Calu3 (cell line): ENCODE data around the gene KMT2C. TPM values are rescaled to one million over a fixed set of nuclear protein-coding genes. Genes with fewer than 3 reads are reported as not detected.

Source experiments
- BruUV-seq: library from RNA; stranded (reverse); fragments of 400-500 nt; replicated peaks from 2 replicates; lab custom pipeline; 2021; lab: Mats Ljungman, UMichigan
- CTCF ChIA-PET: fragments of 300-600 bp; sonication (Branson Sonifier 250); formaldehyde crosslinking; loops from one replicate; lab custom pipeline; 2022; ENCODE audit warnings: antibody characterized with exemption; lab: Charles Lee
- DNase-seq: peaks from one replicate; pipeline ENCODE4 v3.0.0; 2022
- H3K27ac Mint-ChIP-seq: one replicate; pipeline ENCODE4 v1.8.0; 2022; ENCODE audit warnings: mixed read lengths; ENCODE audit not compliant: unreplicated experiment
- H3K27me3 Mint-ChIP-seq: one replicate; pipeline ENCODE4 v1.8.0; 2022; ENCODE audit warnings: mixed read lengths; ENCODE audit not compliant: unreplicated experiment
- H3K36me3 Mint-ChIP-seq: one replicate; pipeline ENCODE4 v1.8.0; 2022; ENCODE audit warnings: mild to moderate bottlenecking, moderate library complexity, mixed read lengths; ENCODE audit not compliant: insufficient read depth, unreplicated experiment
- H3K4me1 Mint-ChIP-seq: one replicate; pipeline ENCODE4 v1.8.0; 2022; ENCODE audit warnings: mild to moderate bottlenecking, low read depth, mixed read lengths; ENCODE audit not compliant: unreplicated experiment
- H3K4me3 Mint-ChIP-seq: one replicate; pipeline ENCODE4 v1.8.0; 2022; ENCODE audit warnings: mild to moderate bottlenecking, low read depth, moderate library complexity, mixed read lengths; ENCODE audit not compliant: unreplicated experiment
- H3K9me3 Mint-ChIP-seq: one replicate; pipeline ENCODE4 v1.8.0; 2022; ENCODE audit warnings: low read depth, mixed read lengths; ENCODE audit not compliant: unreplicated experiment
- CTCF ChIP-seq: fragments of 200-600 bp; IDR thresholded peaks from one replicate; pipeline ENCODE4 v1.8.0; 2022; ENCODE audit warnings: antibody characterized with exemption; ENCODE audit not compliant: unreplicated experiment
- intact Hi-C: fragments of 100-400 bp; cut with micrococcal nuclease; formaldehyde crosslinking; loops from one replicate; pipeline ENCODE4 v1.10.0; 2022; ENCODE audit not compliant: unreplicated experiment
- total RNA-seq: library from RNA; stranded (reverse); gene quantifications from 2 replicates; pipeline ENCODE4 v1.2.3, GENCODE V29; 2022

The KMT2C gene
- total RNA-seq, 1 experiment from 2014 or later, result 73.4 TPM

GRCh38 chr7:152106990-152107389, 328.8 kb downstream of the KMT2C start:
- BruUV-seq, result no TSS peak
- Mint-ChIP-seq H3K27me3 (no peaks in the 10 kb centered on the region), H3K9me3 (no peaks in the 10 kb centered on the region), H3K4me3 (no peak overlapping the region), H3K36me3 (peaks cover 18% of the 10 kb centered on the region), H3K4me1 (no peaks in the 10 kb centered on the region), H3K27ac (no peak overlapping the region)
- TF ChIP-seq CTCF, result no peak
- DNase-seq, result no peak
- CTCF ChIA-PET, result interaction anchor here (0.6 kb wide), 2 partner anchors 13 to 341 kb away, joined by 3 to 4 read pairs; no protein-coding TSS in a partner anchor
- intact Hi-C loops, result no loop called here

- no peak for DNase-seq
- Mint-ChIP-seq H3K36me3 (peaks cover 18% of the 10 kb centered on the region), H3K9me3 (no peaks in the 10 kb centered on the region), H3K27me3 (no peaks in the 10 kb centered on the region), H3K4me1 (no peaks in the 10 kb centered on the region), H3K4me3 (no peak overlapping the region), H3K27ac (no peak overlapping the region)
- CTCF ChIA-PET, result no interaction called here
- no peak for TF ChIP-seq CTCF
- no TSS peak for BruUV-seq
- intact Hi-C loops, result no loop called here
Measured at GRCh38 chr7:152105205-152105604, 330.6 kb downstream of the KMT2C start.

GRCh38 chr7:152103691-152104090, 332.1 kb downstream of the KMT2C start:
- CTCF ChIA-PET, result no interaction called here

GRCh38 chr7:152103066-152103465, 332.7 kb downstream of the KMT2C start:
- Mint-ChIP-seq H3K4me1 (no peaks in the 10 kb centered on the region), H3K9me3 (no peaks in the 10 kb centered on the region), H3K4me3 (no peak overlapping the region), H3K27ac (no peak overlapping the region), H3K27me3 (no peaks in the 10 kb centered on the region), H3K36me3 (peaks cover 18% of the 10 kb centered on the region)
- no peak for DNase-seq
- intact Hi-C loops, result no loop called here
- no TSS peak for BruUV-seq
- TF ChIP-seq CTCF, result no peak
- CTCF ChIA-PET, result no interaction called here

More at GRCh38 chr7:152103691-152104090, 332.1 kb downstream of the KMT2C start:
- no peak for TF ChIP-seq CTCF
- Mint-ChIP-seq H3K9me3 (no peaks in the 10 kb centered on the region), H3K27ac (peak overlapping the region; percentile 32), H3K36me3 (peaks cover 18% of the 10 kb centered on the region), H3K4me1 (no peaks in the 10 kb centered on the region), H3K4me3 (no peak overlapping the region), H3K27me3 (no peaks in the 10 kb centered on the region)
- DNase-seq, result no peak
- intact Hi-C loops, result no loop called here
- BruUV-seq, result no TSS peak
